ENCODE measurements around the gene MRPS6. TPM values are rescaled to one million over a fixed set of nuclear protein-coding genes. Genes with fewer than 3 reads are reported as not detected.

MRPS6 gene
- total and polyA plus RNA-seq, 10 of the 15 experiments (the other 5 are each of a cell fraction or from before 2014, with no cell fraction given): 32.5 to 232 (median 90.3) TPM

GRCh38 chr21:34113842-34114241 is 40.5 kb downstream of the MRPS6 start:
- ChIA-PET POLR2A (interaction anchor here (1.1 kb wide), 1 partner anchor 40 kb away, joined by 3 read pairs; no protein-coding TSS in a partner anchor), CTCF (interaction anchor here (1.0 kb wide), 1 partner anchor 11 kb away, joined by 5 read pairs; no protein-coding TSS in a partner anchor), SMC1A (ENCODE audit: uncharacterized antibody, unreplicated experiment) (interaction anchor here (1.1 kb wide), 1 partner anchor 12 kb away, joined by 6 read pairs; no protein-coding TSS in a partner anchor), RAD21 (ENCODE audit: unreplicated experiment) (no interaction called here)
- DNase-seq (ENCODE audit: low read depth, low spot score) (no peak), FAIRE-seq (no peak), ATAC-seq (no peak)
- BruUV-seq (replicated peaks): no TSS peak
- Histone ChIP-seq H3K4me1 (ENCODE audit: control insufficient read depth, insufficient read depth, low read length) (no peaks in the 10 kb centered on the region), H3K27ac (ENCODE audit: control insufficient read depth, insufficient read depth) (no peak overlapping the region), H3K27me3 (replicated peaks in 1 of 2; ENCODE audit: control insufficient read depth in 2 of 2, insufficient read depth in 2 of 2, low read length in 1 of 2) (no peaks in the 10 kb centered on the region), H3K4me2 (ENCODE audit: control insufficient read depth, insufficient read depth) (no peak overlapping the region), H3K4me3 (no peak overlapping the region), H3K79me2 (ENCODE audit: control insufficient read depth, insufficient read depth, low read length) (peaks cover 1% of the 10 kb centered on the region), H3K9ac (ENCODE audit: control insufficient read depth, insufficient read depth, low read length) (no peak overlapping the region), H3K36me3 (ENCODE audit: control insufficient read depth in 2 of 2, insufficient read depth in 2 of 2, low read length in 1 of 2) (peaks cover 0 to 6% of the 10 kb centered on the region in 2 experiments; a peak in 1 of 4 replicates), H2AFZ (ENCODE audit: control insufficient read depth, low read depth, low read length) (no peak overlapping the region), H3K9me3 (replicated peaks; ENCODE audit: control insufficient read depth, insufficient read depth, low read length) (no peaks in the 10 kb centered on the region; the same call in 2 of the 3 replicates), H4K20me1 (ENCODE audit: control insufficient read depth, insufficient read depth) (no peaks in the 10 kb centered on the region)
- 46% methylated on average over 2 of the region's 2 CpGs for WGBS (ENCODE audit: insufficient coverage, insufficient replicate concordance, low lambda C conversion rate, missing lambda C conversion rate)
- in situ Hi-C loops (cut with MboI): no loop called here
- intact Hi-C loops (cut with micrococcal nuclease; ENCODE audit: unreplicated experiment): loop anchor here (10.0 kb wide), 1 partner anchor 211 kb away; no protein-coding TSS in a partner anchor
- TF ChIP-seq POU2F2 (IDR thresholded peaks at IDR 0.05; ENCODE audit: borderline replicate concordance, low read depth, low read length) (0 out of 3 replicates have a peak, but pooled peaks have one; percentile 0), IKZF1 (conservative IDR thresholded peaks at IDR 0.05) (no peak), IRF5 (IDR thresholded peaks at IDR 0.05; ENCODE audit: borderline replicate concordance) (no peak)

GRCh38 chr21:34115160-34115559 is 41.8 kb downstream of the MRPS6 start:
- no peak overlapping the region for H3K27ac ChIP-seq (ENCODE audit: control insufficient read depth, insufficient read depth)
- ChIA-PET POLR2A (interaction anchor here (0.5 kb wide), 1 partner anchor 15 kb away, joined by 4 read pairs; no protein-coding TSS in a partner anchor), RAD21 (ENCODE audit: unreplicated experiment) (no interaction called here), CTCF (no interaction called here), SMC1A (ENCODE audit: uncharacterized antibody, unreplicated experiment) (interaction anchor here (1.1 kb wide), 1 partner anchor 39 kb away, joined by 4 read pairs; no protein-coding TSS in a partner anchor)
- no peak overlapping the region for H3K4me3 ChIP-seq
- no TSS peak for BruUV-seq (replicated peaks)
- H4K20me1 ChIP-seq (ENCODE audit: control insufficient read depth, insufficient read depth): no peaks in the 10 kb centered on the region
- intact Hi-C loops (cut with micrococcal nuclease; ENCODE audit: unreplicated experiment): loop anchor here (10.0 kb wide), 1 partner anchor 210 kb away; no protein-coding TSS in a partner anchor
- ATAC-seq (no peak), DNase-seq (ENCODE audit: low read depth, low spot score) (no peak), FAIRE-seq (no peak)
- H3K4me1 ChIP-seq (ENCODE audit: control insufficient read depth, insufficient read depth, low read length): no peaks in the 10 kb centered on the region
- no peaks in the 10 kb centered on the region for H3K27me3 ChIP-seq (replicated peaks in 1 of 2; ENCODE audit: control insufficient read depth in 2 of 2, insufficient read depth in 2 of 2, low read length in 1 of 2)
- H3K79me2 ChIP-seq (ENCODE audit: control insufficient read depth, insufficient read depth, low read length): peaks cover 1% of the 10 kb centered on the region
- no peak overlapping the region for H3K4me2 ChIP-seq (ENCODE audit: control insufficient read depth, insufficient read depth)
- in situ Hi-C loops (cut with MboI): no loop called here
- H3K9ac ChIP-seq (ENCODE audit: control insufficient read depth, insufficient read depth, low read length): no peak overlapping the region
- H2AFZ ChIP-seq (ENCODE audit: control insufficient read depth, low read depth, low read length): no peak overlapping the region
- TF ChIP-seq USF1 (IDR thresholded peaks at IDR 0.05; ENCODE audit: borderline replicate concordance, extremely low read length, insufficient read depth, low read depth, low read length) (no peak), SKIL (IDR thresholded peaks at IDR 0.05; ENCODE audit: low read depth, poor library complexity, severe bottlenecking) (no peak), BHLHE40 (IDR thresholded peaks at IDR 0.05; ENCODE audit: borderline replicate concordance in 1 of 2, low read depth in 2 of 2, low read length in 1 of 2) (no peak)
- 93% methylated on average over 1 of the region's 1 CpG for WGBS (ENCODE audit: insufficient coverage, insufficient replicate concordance, low lambda C conversion rate, missing lambda C conversion rate)
- peaks cover 0 to 6% of the 10 kb centered on the region in 2 experiments; a peak in 1 of 4 replicates for H3K36me3 ChIP-seq (ENCODE audit: control insufficient read depth in 2 of 2, insufficient read depth in 2 of 2, low read length in 1 of 2)
- H3K9me3 ChIP-seq (replicated peaks; ENCODE audit: control insufficient read depth, insufficient read depth, low read length): no peaks in the 10 kb centered on the region; the same call in 2 of the 3 replicates

Measured in GM12878 (cell line).